Activated CD4-positive, alpha-beta T cell treated with anti-CD3 and anti-CD28 coated beads, Interleukin-2, Interleukin-6, amounts not matched to agents 100 ng/mL and 50 ng/mL, durations not matched to agents 16 hours and 8 hours (primary cell): Measurements from ENCODE around the gene LIN7A.

Experiments used
- DNase-seq: peaks from one replicate; pipeline ENCODE4 v3.0.0-alpha.2; 2020

LIN7A gene

DNA sequence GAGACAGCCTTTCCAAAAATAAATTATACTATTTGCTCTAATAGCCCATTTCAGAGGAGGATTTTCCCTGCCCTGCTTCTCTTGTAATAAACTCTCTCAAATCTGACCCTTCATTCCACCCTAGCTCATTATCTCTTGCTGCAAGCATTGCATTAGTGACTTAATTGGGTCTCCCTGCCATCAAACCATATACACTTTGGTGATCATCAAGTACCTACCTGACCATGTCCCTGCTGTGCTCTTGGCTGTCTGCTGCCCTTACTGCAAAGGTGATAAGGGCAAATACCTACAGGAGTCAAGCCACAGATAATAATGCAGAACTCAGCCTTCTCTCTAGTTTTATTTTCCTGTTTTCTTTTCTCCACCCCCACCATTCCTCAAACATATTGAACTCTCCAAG lies 88.4 kb downstream of the LIN7A start:
- no peak for DNase-seq

DNA sequence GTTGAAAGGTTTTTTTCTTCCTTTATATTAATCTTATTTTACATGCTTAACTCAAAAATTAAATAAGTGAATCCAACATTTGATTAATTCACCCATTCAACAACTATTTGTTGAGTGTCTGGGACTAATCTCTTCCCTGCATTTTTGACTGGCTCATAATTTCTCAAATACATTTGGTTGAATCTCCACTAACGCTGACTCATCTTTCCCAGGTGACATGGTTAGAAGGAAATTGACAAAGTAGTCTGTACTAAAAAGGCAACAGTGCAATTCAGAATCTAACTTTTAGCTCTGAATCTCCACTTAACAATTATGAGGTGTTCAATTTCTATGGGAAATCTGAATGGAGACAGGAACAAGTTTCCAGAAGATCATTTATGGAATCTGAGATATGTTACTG lies 88.9 kb downstream of the LIN7A start:
- no peak for DNase-seq

DNA sequence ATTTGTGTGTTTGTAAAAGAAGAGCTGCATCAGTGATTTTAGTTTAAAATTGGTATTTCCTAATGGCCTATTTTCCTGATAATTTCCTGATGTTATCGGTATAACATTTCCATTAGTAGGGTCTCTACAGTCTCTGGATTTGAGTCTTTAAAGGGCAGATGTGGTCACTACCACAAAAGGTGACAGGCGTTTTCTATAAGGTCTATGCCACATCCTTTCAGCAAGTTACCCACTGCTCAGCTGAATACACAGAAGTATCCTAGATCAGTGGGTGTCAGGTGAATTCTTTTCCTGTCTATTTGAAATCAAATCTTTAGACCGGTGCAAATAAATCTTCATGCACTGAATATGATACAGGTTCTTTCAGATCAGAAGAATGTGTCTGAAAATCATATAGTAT lies 90.2 kb downstream of the LIN7A start:
- DNase-seq: no peak

DNA sequence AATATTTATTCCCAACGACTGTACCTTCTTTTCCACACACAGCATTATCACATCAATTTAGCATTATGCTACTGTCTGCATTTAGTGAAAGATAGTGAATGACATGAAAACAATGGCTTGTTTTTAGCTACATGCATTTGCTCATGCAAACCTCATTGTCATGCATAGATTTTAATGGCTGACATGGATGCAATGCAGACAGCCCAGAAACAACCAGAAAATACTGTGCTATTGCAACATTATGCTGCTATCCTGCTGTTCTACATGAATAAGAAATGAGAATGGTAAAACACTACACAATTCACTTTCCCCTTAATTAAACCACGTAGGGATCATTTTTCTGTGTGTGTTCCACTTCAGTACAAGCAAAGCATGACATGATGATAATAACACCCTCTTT lies 90.8 kb downstream of the LIN7A start:
- no peak for DNase-seq

DNA sequence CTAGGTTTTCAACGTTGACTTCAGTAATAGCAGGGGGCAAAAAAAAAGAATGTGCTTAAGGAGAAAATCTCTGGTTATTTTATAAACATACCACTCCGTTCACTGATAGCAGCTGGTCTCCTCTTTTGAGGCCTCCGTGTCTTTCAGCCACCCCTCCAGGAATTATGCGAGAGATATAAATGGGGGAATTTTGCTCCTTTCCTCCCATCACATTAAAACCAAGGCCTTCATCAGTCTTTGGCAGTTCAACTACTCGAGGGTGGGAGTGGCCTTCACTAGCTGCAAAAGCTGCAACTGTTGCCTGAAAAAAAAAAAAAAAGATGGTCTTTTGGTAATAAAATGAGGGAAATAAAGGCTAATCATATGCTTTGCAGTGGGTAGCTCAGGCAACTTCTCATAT lies 92.1 kb downstream of the LIN7A start:
- no peak for DNase-seq

DNA sequence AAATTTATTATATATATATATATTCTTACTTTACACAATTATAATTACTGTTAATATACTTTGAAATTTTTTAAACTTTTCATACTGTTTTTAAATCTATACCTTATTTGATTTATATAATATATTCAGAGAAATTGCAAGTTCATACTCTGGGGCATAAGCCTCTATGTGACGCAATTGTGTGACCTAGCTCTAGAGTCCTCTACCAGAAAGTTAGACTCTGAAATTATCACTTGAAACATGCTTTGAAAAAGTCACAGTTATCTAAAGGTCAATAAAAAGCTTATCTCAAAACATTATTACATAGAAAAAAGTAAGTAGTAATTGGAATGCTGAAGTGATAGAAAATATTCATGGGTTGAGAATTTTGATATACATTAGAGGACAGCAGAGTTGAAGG lies 93.8 kb downstream of the LIN7A start:
- DNase-seq: no peak

DNA sequence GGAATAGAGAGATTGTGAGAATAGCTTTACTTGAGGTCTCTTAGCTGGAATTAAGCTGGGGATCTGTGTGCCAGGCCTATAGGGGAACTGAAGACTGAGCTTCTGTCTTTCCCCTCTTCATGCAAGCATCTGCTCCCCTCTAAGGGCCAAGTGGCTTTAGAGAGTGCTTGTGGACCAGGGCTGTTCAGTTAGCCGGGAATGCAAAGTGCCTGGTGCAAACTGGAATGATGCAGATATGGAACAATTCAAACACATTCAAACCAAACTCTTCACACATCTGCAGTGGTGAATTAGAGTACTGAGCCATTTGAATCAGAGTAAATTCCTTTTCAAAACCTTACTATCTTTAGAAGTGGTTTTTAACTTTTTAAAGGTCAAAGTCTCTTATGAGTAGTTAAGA lies 99.0 kb downstream of the LIN7A start:
- DNase-seq: no peak

DNA sequence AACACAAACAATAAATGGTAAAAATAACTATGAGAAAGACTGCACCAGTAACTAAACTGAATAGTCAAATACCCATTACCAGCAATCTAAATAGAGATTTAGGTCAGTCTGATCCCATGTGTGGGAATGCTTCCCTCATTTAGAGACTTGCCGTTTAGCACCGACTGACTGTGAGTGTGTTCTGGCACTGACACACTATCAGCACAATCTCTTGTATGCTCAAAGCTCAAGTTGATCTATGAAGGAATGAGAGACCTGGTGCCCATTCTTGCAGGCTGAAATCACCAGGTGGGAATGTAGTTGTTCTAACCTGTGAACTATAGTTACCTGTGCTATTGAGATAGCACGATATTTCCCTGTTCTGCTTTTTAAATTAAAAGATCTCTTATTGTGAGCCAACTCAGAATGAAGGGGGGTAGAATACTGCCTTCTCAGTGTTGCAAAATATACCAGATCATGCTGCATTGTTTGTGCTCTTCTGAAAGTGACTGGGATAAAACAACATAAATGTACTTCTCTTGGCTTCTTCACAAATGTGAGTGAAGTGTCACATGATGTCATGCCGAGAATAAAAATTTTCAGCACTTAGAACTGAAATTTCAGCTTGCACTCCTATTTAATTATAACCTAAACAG lies 99.6 kb downstream of the LIN7A start:
- DNase-seq: no peak

DNA sequence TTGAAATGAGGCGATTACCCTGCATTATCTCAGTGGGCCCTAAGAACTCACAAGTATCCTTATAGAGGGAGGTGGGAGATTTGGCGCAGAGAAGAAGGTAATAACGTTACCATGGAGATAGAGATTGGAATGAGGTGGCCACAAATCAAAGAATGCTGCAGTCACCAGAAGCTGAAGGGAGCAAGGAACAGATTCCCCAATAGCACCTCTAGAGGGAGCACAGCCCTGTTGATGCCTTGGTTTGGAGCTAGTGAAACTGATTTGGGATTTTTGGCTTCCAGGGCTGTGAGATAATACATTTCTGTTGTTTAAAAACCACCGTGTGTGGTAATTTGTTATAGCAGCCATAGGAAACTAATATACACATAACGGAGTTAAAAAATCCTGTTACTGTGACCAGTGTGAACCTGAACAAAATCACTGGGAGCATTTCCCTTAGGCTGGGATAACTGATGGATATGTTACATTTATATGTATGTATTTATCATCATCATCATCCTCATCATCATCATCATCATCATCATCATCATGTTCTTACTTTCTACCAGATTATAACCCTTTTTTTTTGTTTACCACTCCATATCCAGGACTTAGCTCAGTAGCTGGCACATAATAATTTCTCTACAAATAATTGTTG lies 100.3 kb downstream of the LIN7A start:
- DNase-seq: peak; percentile 5

DNA sequence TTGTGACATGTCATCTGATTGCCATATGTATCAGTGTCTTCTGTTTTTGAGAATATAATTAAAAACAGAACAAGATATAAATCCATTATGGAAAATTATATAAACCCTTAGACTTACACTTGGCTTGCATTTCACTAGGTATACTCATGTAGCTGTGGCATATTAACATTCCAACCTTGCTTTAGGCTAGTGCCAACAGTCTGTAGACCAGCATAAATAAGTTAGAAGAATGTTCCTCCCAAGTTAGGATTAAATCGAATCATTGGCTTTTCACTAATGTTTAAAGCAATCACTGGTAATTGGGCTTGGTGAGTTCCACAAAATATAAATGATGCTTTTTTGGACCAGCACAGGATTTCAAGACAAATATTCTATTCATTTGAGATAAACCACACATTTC lies 103.0 kb downstream of the LIN7A start:
- DNase-seq: no peak

DNA sequence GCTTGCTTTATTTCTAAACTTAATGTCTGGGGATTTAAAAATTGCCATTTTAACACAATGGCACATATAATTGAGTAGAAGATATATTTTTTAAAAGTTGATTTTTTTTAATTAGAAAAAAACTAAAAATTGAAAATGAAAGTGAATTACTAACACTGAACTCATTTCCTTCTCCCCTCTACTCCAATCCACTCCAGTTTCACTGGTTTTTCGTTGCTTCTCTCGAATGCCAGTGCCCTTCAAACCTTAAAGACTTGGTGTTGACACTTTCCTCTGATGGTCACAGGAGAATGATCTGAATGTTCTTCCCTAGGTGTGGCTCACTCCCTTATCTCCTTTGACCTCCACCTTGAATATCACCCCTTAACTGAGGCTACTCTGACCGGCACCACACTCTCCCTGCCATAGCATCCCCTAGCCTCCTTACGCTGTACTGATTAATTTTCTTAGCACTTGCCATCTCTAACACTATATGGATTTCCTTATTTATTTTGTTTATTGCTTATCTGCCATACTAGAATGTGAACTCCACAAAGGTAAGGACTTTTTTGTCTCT lies 107.1 kb downstream of the LIN7A start:
- DNase-seq: no peak

DNA sequence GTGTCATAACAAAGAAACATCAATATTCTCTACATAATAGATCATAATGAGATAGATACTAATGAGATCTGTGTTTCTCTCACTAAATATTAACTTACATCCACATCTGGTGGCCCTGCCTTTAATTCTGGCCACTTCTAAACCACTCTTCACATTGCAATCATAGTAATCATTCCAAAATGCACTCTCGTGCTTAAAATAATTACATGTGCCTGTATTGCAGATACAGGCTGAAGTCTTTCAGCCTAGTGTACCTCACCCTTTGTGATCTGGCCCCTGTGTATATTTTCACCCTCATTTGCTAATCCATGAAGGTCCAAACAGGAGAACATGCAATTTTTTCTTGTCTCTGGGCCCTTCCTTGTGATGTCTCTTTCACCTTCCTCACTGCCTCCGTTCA lies 108.0 kb downstream of the LIN7A start:
- DNase-seq: no peak

DNA sequence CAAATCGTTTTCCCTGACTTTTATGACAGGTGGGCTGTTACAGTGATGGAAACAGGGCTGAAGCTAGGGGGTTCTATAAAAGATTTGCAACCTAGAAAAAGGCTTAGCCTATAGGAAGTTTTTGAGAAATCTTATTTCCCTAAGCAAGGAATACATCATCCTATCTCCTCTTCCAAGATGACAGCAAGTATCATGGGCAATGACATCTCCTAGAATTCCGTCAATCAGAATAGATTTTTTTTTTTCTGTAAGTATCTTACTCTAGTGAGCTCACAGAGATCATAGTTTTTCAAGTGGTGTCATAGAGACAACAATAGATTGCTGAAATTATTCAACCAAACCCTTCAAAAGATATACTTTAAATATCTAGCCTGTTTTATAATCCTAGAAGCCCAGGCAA lies 112.2 kb downstream of the LIN7A start:
- DNase-seq: no peak

DNA sequence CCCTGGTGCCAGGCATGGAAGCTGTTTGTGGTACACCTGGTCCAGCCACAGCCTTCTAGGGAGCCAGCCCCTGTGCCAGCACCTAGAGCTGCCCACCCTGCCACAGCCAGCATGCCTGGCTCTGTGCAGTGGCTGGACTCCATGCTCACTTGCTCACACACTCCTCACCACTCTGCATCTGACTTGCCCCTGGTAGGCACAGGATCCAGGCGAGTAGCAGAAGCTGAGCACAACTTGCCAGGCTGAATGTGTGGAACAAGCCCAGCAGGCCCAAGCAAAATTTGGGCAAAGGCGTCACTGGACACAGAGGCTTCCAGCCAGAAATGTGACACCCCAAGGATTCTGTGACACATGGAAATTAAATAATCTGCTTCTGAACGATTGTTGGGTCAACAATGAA lies 114.3 kb downstream of the LIN7A start:
- no peak for DNase-seq

DNA sequence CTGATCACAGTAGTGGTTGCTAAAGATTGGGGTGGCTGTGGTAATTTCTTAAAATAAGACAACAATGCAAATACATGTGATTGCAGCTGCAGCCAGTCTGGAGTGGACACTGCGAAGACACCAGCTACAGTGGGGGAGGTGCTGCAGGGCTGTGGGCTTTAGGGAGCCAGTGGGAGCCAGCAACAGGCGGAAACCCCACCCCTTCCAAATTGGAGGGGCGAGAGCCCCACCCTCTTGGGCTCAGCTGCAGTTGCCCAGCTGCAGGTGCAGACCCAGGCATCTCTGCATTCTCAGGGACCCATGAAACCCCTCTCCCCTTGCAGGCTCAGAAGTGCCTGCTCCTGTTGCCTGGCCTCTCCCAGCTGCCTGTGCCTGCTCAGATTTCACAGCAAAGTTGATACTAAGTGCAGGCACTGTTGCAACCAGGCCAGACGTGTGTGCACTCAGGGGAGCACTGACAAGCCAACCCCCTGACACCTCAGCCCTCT lies 116.2 kb downstream of the LIN7A start:
- DNase-seq: no peak

DNA sequence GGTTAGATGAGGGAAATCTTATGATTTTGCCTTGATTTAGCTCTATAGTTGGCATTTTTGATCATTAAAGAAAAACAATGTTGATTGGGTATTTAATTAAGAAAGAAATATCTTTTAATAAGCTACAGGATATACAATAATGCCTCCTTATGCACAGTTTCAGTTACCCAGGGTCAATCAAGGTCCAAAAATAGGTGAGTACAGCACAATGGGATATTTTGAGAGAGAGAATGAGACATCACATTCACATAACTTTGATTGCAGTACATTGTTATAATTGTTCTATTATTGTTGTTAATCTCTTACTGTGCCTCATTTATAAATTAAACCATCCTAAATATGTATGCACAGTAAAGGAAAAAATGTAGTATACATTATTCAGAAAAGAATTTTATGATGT lies 118.9 kb downstream of the LIN7A start:
- DNase-seq: no peak

DNA sequence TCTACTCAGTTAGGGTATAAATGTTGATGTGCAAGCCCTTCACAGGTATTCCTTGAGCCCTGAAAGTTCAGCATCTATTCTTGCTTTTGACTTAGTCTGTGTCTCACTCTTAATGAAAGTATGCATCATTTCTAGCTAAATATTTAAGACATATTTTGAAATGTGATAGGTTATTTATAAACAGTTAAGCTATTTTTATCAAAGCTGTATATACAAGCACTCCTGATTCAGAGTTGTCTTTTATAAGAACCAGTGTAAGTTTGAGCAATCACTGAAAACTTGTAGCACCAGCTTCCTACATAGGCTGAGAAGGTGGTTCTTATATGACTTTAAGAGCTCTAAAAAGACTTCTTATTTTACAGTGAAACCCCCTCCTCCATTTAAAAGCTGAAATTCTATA lies 122.4 kb downstream of the LIN7A start:
- DNase-seq: no peak

DNA sequence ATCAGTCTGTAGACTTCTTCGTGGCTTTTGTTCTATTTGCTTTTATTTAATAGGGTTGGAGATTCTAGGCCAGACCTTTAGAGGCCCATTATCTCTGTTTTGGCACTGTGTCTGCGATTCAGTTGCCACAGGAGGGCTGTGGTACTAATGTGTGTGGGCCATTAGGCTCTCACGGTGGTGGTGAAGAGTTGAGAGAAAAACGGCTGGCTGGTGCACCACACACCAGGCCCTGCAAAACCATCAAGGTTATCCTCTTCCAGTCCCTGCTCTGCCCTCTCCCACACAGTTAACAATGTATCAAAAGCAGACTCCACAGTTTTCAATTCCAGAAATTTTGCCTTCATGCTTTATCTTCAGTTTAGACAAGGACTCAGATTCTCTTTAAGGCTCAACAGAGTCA lies 123.3 kb downstream of the LIN7A start:
- DNase-seq: no peak

DNA sequence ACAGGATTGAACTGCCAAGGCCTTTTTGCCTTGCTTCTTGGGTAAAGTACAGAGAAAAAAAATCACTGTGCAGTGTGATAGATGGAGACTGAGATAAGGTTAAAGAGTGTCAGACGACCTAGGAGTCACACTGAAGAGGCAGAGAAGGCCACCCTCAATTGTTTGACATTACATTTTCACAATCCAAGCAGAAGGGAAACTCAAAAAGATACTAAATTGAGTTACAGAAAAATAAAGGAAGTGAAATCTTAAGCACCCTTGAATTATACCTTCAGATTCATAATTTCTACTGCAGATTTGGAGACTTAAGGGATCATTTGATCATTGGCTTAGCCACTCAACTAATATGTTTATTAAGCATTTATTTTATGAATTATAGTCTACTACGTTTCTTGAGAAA lies 123.9 kb downstream of the LIN7A start:
- DNase-seq: no peak

DNA sequence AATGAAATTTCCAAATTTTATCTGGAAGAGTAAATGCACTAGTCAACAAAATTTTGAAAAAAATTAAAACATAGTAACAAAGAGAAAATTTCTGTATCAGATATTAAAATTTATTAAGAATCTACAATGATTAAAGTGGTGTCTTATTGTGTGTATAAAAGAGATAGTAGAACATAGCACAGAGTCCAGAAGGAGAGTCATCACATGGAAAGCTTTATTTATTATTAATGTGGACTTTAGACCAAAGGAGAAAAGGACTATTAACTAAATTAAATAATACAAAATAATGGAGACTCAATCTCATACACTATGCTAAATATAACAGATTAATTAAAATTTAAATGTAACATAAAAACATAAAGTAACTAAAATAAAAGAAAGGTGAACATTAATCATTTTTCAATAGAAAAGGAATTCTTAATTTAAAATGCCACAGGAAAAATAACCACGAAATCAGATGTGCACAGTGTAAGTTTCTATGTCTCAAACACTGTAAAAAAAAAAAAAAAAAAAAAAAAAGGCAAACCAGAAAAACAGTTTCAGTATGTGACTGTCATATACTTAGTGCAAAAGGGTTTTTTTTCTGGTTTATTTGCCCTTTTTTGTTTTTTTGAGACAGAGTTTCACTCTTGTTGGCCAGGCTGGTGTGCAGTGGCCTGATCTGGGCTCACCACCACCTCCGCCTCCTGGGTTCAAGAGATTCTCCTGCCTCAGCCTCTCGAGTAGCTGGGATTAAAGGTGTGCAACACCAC lies 125.6 kb downstream of the LIN7A start:
- no peak for DNase-seq

DNA sequence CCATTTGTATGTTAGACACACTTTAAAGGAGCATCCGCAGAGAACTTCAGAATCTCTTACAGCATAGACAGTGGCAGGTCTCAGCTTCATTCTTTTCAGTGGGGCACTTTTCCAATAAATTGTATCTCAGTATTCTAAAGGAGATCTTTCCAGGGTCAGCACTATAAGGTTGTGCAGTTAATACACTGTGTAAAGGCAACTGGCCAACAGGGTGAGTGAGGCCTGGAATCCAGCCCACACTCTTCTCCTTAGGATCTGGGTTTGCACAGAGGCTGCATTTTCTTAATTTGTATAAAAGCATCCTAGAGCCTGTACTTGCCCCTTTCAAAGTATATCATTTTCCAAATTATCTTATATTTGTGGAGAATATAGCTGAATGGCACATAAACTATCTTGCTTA lies 126.9 kb downstream of the LIN7A start:
- DNase-seq: no peak

DNA sequence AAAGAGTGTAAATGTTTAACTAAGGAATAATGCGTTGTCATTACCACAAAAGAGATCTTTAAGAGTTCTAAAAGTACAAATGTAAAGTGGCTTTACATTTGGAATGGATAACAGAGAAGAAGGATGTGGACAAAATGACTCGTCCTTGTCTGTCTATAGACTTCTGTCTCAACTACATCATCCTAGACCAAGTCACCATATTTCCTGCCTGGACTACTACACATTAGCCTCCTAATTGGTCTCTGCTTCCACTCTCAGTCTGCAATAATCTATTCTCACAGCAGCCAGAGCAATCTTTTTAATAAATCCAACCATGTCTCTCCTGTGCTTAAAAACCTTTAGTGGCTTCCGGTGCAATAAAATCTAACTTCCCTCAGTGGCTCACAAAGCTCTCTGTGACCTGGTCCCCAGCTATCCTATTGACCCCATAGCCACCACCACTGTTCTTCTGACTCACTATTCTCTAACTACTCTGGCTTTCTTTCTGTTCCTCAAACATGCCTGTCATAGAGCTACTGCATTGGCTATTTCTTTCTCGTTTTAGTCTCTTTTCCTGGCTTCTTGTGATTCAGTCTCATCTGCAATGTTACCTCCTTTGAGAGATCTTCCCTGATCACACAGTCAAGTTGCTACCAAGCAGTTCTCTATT lies 130.0 kb downstream of the LIN7A start:
- DNase-seq: no peak

DNA sequence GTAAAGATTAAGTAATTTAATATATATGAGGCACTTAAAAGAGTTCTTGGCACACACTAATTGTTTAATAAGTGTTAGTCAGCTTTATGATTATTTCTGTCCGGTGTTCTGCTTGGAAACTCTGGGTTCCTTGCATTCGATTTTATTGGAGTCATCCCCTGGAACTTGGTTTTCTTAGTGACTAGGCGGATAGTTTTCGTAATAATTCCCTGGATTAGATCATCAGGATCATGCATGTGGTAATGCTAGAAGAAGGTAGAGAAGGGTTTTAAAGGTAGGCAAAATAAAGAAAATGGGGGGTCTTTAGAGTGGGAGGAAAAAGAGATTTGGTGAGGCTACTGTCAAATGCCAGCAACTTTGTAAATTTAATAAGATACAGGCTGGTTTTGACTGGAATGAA lies 132.6 kb downstream of the LIN7A start:
- DNase-seq: no peak
